NB4 (cell line): ENCODE results near the gene GOLM1.
A peak's percentile ranks its signal among the peaks of the same experiment; 100 is the strongest.

Source experiments
- DNase-seq: peaks from one replicate; pipeline ENCODE4 v3.0.0; 2010; ENCODE audit warnings: low read depth
- H3K4me3 ChIP-seq: one replicate; pipeline ENCODE4 v1.5.1; 2011; ENCODE audit warnings: mild to moderate bottlenecking, low read depth, low read length, moderate library complexity
- MYC ChIP-seq: IDR thresholded peaks from 2 replicates; pipeline ENCODE4 v1.6.1; 2011; ENCODE audit warnings: low read depth, low read length
- POLR2A ChIP-seq: IDR thresholded peaks from 2 replicates; pipeline ENCODE4 v1.6.1; 2011; ENCODE audit warnings: mild to moderate bottlenecking; ENCODE audit not compliant: insufficient read length; ENCODE audit errors: extremely low read depth
- TF ChIP-seq, protein P1 (sequence below): IDR thresholded peaks from 2 replicates; pipeline ENCODE4 v1.6.1; 2011; ENCODE audit warnings: low read depth, low read length
- TF ChIP-seq, protein P2 (sequence below): IDR thresholded peaks from one replicate; pipeline ENCODE4 v1.5.1; 2012; ENCODE audit warnings: low read depth, low read length

Gene GOLM1

DNA sequence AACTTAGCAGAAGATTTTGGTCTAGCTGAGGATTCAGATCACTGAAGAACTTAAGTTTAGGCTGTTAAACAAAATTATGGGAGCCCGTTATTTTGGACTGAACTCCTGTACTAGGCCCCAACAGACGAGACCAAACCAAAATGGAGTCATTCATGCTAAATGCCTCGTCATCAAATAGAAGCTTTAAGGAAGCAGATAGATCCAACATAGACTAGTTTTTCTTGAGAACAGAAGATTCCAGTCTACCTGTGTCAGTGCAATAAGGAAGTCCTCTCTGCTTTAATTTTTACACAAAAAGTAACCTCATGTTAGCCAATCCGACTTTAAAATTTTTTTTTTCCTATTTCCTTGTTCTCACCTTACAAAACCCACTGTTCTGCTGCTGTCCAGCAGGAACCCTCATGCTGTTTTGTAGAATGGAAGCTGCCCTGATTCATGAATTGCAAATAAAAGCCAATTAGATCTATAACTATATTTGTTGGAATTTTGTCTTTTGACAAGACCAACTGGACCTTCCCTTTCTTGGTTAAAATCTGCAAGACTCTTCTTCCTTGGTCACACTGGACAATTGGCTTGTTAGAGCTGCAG is 29.0 kb upstream of the GOLM1 start:
- H3K4me3 ChIP-seq: no peak overlapping the region
- no peak for DNase-seq
- TF ChIP-seq, protein P1, sequence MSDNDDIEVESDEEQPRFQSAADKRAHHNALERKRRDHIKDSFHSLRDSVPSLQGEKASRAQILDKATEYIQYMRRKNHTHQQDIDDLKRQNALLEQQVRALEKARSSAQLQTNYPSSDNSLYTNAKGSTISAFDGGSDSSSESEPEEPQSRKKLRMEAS: no peak
- TF ChIP-seq, protein P2, sequence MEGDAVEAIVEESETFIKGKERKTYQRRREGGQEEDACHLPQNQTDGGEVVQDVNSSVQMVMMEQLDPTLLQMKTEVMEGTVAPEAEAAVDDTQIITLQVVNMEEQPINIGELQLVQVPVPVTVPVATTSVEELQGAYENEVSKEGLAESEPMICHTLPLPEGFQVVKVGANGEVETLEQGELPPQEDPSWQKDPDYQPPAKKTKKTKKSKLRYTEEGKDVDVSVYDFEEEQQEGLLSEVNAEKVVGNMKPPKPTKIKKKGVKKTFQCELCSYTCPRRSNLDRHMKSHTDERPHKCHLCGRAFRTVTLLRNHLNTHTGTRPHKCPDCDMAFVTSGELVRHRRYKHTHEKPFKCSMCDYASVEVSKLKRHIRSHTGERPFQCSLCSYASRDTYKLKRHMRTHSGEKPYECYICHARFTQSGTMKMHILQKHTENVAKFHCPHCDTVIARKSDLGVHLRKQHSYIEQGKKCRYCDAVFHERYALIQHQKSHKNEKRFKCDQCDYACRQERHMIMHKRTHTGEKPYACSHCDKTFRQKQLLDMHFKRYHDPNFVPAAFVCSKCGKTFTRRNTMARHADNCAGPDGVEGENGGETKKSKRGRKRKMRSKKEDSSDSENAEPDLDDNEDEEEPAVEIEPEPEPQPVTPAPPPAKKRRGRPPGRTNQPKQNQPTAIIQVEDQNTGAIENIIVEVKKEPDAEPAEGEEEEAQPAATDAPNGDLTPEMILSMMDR: no peak
- TF ChIP-seq MYC: no peak
- no peak for TF ChIP-seq POLR2A

- TF ChIP-seq, protein P2: no peak
- TF ChIP-seq MYC (no peak), POLR2A (no peak)
- TF ChIP-seq, protein P1: no peak
- DNase-seq: peak; percentile 7
- H3K4me3 ChIP-seq: no peak overlapping the region
Observed at GRCh38 chr9:86126998-86127972, 27.9 kb upstream of the GOLM1 start.

DNA sequence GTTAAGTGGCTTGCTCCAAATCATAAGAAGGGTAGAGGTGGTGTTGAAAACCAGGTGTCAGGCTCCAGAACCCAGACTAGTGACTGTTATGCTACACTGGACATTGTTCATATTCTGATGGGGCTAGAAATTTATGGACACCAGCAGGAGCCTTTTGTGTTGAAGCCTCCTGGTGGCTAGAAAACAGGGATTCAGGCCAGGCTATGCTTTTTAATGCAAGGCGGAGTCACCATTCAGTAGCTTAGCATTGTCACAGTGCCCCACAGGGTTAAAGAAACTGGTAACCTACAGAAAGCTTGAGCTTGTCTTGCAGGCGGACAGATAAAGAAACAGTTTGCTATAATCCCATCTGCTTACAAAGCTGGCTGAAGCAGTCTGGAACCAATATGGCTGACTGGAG is 23.0 kb upstream of the GOLM1 start:
- no peak overlapping the region for H3K4me3 ChIP-seq
- TF ChIP-seq, protein P1: no peak
- TF ChIP-seq MYC (no peak), POLR2A (no peak)
- TF ChIP-seq, protein P2: no peak
- DNase-seq: no peak

- H3K4me3 ChIP-seq: no peak overlapping the region
- no peak for DNase-seq
- TF ChIP-seq, protein P2: no peak
- TF ChIP-seq MYC: no peak
- TF ChIP-seq, protein P1: no peak
- TF ChIP-seq POLR2A: no peak
Observed at GRCh38 chr9:86119457-86119856, 20.1 kb upstream of the GOLM1 start.

GRCh38 chr9:86116425-86116824 is 17.1 kb upstream of the GOLM1 start:
- TF ChIP-seq POLR2A: no peak
- TF ChIP-seq, protein P1: no peak
- TF ChIP-seq, protein P2: no peak
- TF ChIP-seq MYC: no peak
- DNase-seq: no peak
- no peak overlapping the region for H3K4me3 ChIP-seq
